Middle frontal gyrus (tissue), 1 donor: ENCODE results near the gene CD86.
"Not testable (repeated sequence)": the region's sequence is repeated elsewhere in the genome, so short reads cannot be mapped to it uniquely, and the experiment has no call there.

ENCODE experiments used
- DNase-seq: peaks from one replicate; pipeline ENCODE4 v3.0.0-alpha.2; 2015; ENCODE audit warnings: low spot score; ENCODE audit errors: extremely low spot score

Gene CD86

GRCh38 chr3:122148941-122149627 is 93.9 kb downstream of the CD86 start:
- no peak for DNase-seq

- DNase-seq, result no peak
These were observed 96.3 kb downstream of the CD86 start for GRCh38 chr3:122151480-122151879.

- DNase-seq, result not testable (repeated sequence)
These were observed 109.8 kb downstream of the CD86 start for GRCh38 chr3:122164983-122165382.

GRCh38 chr3:122167630-122168029 is 112.5 kb downstream of the CD86 start:
- no peak for DNase-seq

DNA sequence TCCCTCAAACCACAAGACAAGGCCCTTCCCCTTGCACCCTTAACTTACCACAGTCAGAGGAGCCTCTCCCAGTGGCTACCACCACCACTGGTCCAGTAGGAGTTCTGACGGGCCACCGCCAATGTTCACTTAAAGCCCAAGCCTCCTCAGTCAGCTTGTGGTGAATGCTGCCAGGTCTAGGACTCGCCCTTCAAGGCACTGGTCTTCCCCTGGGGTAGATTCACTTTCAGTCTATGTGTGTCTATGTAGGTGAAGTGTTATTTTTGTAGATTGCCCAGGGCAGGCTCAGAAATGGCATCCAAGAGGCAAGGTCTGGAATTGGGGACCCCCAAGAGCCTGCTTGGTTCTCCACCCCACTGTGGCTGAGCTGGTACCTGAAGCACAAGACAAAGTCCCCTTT is 112.9 kb downstream of the CD86 start:
- DNase-seq, result no peak

GRCh38 chr3:122169911-122170310 is 114.7 kb downstream of the CD86 start:
- DNase-seq, result no peak
